C4-2B (cell line): ENCODE measurements around the gene PBX1.

Source experiments
- CTCF ChIP-seq: fragments of 450-650 bp; conservative IDR thresholded peaks from 2 replicates; pipeline ENCODE4 v1.5.1; 2017; ENCODE audit warnings: mild to moderate bottlenecking
- ZFX ChIP-seq: fragments of 450-650 bp; IDR thresholded peaks from 2 replicates; pipeline ENCODE4 v1.6.1; 2017

GRCh38 chr1:164712131-164713036 lies 153.4 kb downstream of the PBX1 start:
- TF ChIP-seq CTCF (no peak), ZFX (no peak)
